HG03378 (cell line): ENCODE results near the gene PANK4.
"Not testable (repeated sequence)": the region's sequence is repeated elsewhere in the genome, so short reads cannot be mapped to it uniquely, and the experiment has no call there.

Source experiments
- ATAC-seq: cut with Tn5 transposase; IDR thresholded peaks from one replicate; pipeline ENCODE4 v1.9.1; 2021; ENCODE audit warnings: mild to moderate bottlenecking, moderate library complexity; ENCODE audit not compliant: unreplicated experiment

Gene PANK4

DNA sequence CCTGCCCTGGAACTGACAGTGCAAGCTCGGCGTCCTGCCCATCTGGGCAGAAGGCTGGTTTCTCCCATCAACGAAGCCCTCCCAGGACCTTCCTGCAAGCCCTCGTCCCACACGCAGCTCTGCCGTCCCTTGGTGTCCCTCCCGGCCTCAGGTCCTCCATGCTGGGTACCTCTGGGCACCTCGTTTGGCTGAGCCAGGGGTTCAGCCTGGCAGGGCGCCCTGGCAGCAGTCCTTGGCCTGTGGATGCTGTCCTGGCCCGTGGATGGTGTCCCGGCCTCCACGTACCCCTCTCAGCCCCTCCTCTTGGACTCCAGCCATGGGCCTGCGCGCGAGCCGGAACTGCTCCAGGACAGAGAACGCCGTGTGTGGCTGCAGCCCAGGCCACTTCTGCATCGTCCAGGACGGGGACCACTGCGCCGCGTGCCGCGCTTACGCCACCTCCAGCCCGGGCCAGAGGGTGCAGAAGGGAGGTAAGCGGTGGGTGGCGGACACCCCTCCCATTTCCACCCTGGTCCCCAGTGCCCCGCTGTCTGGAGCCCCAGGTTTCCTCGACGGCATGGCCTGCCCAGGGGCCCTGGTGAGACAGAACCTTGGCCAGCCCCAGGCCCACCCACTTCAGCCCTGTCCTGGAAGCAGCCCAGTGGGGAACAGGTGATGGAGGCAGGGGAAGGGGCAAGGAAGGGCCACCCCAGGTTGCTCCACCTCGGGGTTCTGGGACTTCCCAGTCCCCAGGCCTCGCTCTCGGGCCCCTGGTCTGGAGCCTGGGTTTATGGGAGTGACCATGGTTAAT lies 33.3 kb upstream of the PANK4 start:
- ATAC-seq, result no peak

DNA sequence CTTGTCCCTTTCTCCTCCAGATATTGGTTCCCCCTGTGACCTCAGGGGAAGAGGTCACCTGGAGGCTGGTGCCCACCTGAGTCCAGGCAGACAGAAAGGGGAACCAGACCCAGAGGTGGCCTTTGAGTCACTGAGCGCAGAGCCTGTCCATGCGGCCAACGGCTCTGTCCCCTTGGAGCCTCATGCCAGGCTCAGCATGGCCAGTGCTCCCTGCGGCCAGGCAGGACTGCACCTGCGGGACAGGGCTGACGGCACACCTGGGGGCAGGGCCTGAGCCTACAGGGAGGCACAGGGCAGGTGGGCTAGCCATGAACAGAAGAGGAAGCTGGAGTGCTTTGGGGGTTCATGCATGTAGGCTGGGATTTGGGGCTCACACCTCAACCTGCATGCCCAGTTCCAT lies 32.5 kb upstream of the PANK4 start:
- no peak for ATAC-seq

DNA sequence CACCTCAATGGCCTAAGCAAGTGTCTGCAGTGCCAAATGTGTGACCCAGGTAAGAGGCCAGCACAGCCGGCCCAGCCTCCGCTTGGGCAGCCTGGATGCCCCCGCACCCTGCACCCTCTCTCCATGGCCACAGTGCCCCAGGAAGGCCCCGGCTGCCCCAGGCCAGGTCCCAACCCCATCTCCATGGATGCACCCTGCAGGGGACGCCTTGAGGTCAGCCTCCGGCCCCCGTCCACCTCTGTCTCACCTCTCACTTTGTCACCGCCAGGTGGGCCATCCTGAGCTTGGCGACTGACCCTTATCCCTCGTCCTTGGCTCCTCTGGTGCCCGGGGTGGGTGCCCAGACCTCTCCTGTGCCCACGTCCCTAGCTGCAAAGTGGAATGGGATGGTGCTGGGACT lies 32.0 kb upstream of the PANK4 start:
- no peak for ATAC-seq

DNA sequence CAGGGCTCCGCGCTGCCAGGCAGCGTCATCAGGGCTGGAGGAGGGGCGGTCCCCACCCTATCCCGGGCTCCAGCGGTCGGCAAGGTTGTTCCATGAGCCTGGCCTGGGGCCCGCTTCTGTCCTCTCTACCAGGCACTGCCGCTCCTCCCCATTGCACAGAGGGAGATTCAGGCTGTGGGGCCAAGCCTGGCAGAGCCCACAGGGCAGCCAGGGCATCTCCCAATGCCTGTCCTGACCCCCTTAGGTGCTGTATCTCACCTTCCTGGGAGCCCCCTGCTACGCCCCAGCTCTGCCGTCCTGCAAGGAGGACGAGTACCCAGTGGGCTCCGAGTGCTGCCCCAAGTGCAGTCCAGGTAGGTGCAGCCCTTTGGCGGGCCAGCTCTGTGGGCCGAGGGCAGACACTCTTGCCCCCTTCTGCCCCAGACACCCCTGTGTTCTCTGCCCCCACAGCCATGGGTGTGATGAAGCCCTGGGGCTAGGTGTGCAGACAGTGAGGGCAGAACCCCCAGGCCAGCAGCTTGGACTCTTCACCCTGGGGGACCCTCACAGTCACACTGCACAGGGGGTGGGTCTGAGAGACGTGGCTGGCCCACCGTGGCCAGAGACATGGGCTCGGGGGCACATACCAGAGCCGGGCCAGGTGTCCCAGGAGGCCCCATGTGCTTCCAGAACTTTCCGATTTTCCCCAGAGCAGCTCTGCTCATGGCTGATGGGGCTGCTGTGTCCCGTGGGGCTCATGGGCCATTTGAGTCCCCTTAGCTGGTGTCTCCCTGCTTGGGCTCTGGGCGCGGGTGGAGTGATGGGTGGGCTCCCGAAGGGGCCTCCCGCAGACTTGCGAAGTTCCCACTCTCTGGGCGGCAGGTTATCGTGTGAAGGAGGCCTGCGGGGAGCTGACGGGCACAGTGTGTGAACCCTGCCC lies 31.3 kb upstream of the PANK4 start:
- ATAC-seq, result no peak

DNA sequence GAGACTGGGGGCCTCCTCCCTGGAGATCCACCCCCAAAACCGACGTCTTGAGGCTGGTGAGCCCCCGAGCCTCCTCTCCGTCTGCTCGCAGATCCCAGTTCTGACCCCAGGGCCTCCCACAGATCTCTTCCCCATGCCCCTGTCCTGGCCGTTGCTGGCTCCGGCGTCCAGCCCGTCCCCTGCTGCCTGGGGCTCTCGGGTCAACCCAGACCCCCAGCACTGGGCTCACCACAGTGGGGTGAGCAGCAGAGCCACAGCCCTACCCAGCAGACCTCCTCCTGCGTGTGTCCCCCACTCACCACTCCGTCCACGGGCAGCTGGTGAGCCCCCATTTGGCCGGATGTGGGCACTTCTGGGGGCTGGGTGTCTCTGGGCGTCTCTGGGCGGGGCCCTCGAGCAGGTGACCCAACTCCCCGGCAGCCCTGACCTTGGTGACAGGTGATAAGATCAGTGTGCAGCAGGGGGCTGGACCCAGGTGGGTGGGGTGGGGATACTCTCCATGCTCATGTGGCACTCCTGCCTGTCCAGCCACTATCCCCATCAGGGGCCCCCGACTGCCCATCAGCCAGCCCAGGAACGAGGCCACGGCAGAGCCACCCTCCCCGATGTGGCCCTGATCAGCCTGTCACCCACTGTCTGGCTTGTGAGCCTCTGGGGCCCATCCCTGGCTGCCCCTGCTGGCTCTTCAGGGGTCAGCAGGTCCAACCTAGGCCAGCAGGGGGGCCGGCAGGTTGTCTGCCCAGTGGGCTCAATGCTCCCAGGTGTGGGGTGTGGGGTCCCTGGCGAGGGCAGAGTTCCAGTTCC lies 30.5 kb upstream of the PANK4 start:
- no peak for ATAC-seq

DNA sequence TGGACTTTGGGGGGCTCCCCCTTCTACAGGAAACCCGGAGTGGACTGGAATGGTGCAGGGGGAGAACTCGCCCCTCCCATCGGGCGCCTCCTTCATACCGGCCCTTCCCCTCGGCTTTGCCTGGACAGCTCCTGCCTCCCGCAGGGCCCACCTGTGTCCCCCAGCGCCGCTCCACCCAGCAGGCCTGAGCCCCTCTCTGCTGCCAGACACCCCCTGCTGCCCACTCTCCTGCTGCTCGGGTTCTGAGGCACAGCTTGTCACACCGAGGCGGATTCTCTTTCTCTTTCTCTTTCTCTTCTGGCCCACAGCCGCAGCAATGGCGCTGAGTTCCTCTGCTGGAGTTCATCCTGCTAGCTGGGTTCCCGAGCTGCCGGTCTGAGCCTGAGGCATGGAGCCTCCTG lies 29.9 kb upstream of the PANK4 start, which contains the start of gene TNFRSF14:
TNFRSF14 (plus strand) TSS at position 95 of the 401 bp plus-strand sequence; CDS start at position 389, 294 bp downstream.
- no peak for ATAC-seq

DNA sequence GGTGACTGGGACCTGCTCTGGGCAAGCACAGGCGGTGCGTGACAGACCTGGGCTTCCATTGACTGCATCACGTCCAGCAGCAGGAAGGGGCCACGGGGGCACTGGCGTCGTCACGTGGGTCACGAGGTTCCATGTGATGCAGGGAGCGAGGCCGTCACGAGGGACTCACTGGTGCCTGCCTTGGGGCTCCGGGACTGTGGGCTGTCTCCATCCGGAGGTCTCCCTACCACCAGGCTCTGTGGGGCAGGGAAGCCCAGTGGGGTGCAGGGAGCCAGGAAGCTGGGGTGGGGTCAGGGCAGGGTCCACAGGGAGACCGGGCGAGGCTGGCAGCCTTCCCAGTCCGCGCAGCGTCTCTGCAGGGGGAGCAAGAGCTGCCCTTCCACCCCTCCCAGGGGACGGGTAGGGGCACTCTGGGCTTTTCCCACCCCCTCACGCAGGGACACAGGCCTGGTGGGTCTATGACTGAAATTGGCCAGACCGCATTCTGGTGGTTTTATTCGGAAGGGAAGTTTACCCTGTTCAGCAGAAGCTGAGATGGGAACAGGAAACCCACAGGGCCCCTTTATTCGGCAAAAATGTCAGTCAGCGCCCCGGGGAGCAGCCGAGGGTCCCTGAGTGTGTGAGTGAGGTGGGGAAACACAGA lies 29.4 kb upstream of the PANK4 start:
- ATAC-seq, result no peak

DNA sequence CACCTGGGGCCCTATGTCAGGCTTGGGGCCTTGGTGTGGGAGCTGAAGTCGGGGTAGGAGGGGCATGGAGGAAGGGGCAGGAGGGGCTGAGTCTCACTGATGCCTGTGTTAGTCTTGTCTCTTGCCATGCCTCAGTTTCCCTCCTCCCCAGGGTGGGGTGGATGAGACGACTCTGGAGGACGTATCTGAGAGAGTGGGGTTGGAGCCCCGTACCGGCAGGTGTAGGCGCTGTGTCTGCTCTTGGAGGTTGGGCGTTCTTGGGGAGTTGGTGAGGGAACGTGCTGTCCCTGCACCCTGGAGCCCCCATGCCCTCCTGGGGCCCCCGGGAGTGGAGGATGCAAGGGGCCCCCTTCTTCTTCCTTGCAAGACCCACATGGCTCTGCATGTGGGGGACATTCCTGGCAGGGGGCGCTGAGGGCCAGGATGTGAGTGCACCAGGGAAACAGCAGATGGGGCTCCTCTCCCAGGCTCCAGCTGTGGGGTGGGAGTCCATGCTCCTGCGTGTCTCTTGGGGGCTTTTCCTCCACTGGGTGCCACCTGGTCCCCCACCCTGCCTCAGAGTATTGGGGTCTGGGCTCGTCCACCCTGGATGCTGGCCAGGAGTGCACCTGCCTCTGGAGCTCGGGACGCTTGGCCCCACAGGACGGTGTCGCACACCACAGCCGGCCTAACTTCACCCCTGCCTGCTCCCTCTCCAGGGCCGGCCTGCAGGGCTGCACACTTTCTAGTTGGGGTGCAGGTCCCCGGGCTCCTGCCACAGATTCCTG lies 28.4 kb upstream of the PANK4 start:
- no peak for ATAC-seq

DNA sequence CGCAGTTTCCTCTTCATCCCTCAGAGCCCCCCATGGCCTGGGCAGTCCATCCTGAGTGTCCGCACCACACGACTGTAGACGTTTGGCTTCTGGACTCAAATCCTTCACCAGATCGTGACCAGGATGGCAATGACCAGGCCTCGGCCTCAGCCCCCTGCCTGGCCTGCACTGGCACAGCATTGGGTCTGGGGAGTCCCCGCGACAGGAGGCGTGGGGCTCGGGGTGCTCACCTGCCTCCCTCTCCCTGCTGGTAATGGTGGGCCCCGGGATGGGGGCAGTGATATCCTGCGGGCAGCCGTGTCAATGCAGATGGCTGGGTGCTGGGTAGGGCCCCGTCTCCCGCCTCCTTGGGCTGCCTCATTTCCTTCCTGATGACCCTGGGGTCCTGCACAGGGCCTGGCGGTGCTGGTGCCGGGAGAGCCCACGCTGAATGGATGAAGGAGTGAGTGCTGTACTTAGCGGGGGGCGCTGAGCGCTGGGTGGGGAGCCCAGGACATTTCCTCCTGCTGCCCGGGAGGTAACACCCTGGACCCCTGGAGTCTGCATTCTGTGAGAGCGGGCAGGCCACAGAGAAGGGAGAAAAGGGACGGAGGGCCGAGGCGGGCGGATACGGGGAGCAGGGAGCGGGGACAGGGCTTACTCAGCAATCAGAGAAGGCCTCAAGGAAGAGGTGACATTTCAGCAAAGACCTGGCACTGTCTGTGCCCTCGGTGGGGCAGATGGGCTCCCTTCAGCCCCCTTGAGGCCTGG lies 27.6 kb upstream of the PANK4 start:
- no peak for ATAC-seq

DNA sequence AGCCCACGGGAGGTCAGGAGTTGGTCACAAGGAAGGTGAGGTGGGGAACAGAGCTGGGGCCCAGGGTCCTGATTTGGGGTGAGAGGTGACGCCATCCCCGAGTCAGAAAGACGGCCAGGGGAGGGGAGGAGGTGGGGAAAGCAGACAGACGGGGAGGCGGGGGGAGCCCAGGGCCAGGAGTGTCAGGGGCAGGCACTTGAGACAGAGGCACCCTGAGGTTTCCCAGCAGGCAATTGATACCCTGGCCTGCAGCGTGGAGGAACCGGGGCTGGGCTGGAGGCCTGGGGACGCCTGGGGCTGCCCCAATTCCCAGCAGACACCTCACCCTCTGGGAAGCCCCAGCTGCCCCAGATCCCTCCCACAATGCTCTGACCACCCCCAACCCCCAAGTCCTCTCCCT lies 26.7 kb upstream of the PANK4 start:
- not testable (repeated sequence) for ATAC-seq

DNA sequence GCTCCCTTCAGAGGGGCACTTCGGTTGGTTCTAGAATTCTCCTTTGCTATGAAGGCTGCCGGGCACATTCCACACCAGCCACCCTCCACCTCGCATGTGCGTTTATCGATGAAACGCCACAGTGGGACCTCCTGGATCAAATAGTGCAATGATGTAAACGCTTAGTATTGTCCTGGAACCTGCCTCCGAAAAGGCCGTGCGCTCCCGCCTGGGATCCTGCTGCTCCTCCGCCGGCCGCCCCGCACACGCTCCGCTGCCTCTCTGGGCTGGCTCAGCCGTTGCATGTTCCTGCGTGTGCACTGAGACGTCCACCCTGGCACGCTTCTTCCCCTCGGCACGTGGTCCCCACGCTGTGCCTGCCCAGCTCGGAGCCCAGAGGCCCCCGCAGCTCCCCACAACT lies 25.8 kb upstream of the PANK4 start:
- no peak for ATAC-seq

DNA sequence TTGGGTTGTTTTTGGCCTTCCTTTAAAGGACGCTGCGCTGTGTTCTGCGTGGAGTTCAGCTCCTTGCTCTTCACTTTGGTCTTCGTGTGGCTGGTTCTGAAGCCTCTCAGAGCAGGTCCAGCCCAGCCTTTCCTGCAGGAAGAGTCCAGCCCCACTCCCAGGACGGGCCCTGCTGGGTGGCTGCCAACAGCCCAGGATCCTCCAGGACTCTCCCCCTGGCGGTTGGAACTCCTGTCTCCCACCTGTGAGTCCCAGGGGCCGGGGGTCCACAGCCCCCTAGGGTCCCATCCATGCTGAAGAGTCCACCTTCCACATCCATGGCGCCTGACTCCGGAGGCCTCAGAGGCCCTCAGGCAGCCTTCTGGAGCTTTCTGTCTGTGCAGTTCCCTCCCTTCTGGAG lies 25.1 kb upstream of the PANK4 start:
- not testable (repeated sequence) for ATAC-seq

DNA sequence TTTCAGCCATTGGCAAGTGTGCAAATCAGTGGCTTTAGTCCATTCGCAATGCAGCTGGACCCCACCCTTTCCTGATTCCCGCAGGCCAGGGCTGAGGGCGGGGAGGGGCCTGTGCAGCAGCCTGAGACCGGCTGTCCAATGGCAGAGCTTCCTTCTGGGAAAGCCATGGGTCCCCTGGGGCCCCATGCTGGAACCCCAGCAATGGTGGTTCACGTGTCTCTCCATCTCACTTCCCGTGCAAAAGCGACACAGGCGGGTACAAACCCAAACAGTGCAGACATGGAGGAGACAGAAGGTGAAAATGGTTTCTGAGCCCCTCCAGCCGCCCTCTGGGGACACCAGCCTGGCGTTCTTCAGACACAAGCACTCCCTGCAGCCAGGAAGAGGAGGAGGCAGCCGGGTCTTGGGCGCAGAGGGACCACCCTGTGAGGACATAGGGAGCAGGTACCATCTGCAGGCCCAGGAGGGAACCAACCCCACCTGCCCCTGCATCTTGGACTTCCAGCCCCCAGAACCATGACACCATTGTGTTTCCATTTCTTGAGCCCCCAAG lies 24.0 kb upstream of the PANK4 start:
- ATAC-seq, result not testable (repeated sequence)

DNA sequence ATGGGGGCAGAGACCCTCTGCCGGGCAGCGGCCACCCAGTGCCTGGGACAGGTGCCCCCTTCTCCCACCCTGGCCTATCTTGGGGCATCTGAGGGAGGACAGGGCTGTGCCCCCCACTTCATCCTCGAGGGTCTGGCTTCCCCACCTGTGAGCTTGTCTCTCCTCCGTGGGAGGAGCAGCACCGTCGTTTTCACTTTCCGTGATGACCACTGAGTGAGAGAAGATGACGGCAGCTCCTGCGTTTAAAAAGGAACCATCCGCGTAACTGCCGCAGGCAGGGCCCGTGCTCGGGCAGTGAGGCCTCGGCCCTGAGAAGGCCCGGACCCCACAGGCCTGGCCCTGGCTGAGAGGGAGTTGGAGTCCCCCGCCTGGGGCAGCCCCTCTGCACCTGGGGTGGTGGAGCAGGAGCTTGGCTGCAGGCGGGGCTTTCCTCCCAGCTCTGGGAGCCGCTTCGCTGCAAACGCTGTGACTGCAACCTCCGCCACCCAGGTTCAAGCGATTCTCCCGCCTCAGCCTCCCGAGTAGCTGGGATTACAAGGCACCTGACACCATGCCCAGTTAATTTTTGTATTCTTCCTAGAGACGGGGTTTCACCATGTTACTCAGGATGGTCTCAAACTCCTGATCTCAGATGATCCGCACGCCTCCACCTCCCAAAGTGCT lies 23.1 kb upstream of the PANK4 start:
- not testable (repeated sequence) for ATAC-seq

DNA sequence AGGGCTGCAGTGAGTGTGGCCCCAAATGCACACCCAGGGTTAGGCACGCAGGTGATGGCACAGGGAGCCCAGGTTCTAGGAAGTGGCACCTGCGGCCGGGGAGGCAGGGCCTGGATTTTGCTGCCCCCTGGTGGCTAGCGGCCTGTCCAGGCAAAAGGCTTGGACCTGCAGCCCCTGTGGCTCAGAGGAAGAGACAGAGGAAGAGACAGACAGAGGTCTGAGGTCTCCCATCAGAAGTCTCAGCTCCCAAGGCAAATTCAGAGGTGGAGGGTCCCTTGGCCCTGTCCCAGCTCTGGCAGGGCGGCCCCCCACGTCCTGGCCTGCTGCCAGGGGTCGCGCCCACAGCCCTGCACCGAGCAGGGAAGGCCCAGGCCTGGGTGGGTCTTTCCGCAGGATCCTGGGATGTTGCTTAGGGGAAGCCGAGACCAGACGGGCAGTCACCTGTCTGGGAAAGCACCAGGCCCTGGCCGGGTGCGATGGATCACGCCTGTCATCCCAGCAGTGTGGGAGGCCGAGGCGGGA lies 21.7 kb upstream of the PANK4 start:
- peak; percentile 22 for ATAC-seq

DNA sequence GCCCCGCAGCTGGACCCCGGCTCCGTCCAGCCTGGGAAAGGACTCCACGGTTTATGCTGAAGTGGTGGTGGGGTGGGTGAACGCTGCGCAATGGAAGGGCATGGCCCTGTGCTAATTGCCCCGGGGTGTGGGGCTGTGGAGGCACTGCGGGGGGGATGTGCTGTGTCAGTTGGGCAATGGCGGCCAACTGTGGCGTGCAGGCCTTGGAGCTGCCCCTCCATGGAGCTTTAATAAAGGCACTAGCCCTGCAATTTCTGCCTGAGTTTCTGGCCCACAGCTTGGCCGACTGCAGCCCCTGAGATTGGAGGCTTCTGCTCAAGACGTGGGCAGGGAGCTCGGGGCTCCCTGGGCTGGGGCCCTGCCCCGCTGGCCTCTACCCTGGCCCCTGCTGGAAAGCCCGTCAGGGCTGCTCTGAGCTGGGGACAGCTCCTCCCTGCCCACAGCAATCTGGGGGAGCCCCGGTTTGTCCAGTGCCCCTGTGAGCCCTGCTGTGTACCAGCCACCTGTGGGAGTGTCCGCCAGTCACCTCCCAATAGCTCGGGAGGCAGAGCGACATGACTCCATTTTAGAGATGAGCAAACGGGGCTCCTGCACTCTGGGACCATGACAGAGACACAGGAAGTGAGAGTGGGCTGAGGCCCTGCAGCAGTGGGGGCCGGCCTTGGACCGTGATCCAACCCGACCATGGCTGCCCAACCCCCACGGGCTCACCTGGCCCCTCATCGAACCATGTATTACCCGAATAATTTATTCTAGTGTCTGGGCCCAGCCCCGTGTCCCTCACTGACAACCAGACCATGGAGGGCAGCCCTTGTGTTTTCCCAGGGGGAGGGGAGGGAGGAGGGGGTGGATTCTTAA lies 21.0 kb upstream of the PANK4 start:
- no peak for ATAC-seq
